ENCODE results near the gene SYT17. TPM values are rescaled to one million over a fixed set of nuclear protein-coding genes. Genes with fewer than 3 reads are reported as not detected.

The SYT17 gene
- polyA plus RNA-seq, 3 donors, result 0.81 to 4.9 (median 1.1) TPM

- H3K4me1 Mint-ChIP-seq, result peaks cover 56% of the 10 kb centered on the region
- H3K27ac ChIP-seq (ENCODE audit: low read depth in 1 of 2, low read length in 2 of 2), result peak overlapping the region; percentile 84 to 88
These were observed 42.4 kb downstream of the SYT17 start for GRCh38 chr16:19210280-19210924.

DNA sequence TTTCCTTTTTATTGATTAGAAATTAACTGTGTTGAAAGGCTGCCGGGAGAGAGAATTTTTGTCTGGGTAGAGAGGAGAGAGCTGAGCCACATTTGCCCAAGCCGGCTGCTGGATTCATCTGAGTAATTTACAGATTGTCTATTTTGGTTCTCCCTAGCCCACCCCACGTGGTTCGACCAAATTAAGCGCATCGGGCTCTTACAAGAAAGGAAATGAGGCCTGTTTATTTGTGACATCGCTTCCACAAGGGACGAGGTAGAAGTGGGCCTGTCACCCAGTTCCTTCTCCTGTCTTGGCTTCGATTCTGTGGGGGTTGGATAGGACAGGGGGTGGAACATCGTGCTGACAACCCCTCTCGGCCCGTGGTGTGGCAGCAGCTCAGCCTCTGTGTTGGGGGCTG is 42.9 kb downstream of the SYT17 start:
- Histone ChIP-seq H3K27ac (ENCODE audit: low read depth in 1 of 2, low read length in 2 of 2) (peak overlapping the region; percentile 84 to 88), H3K9me3 (replicated peaks in 1 of 2; ENCODE audit: control insufficient read depth in 1 of 2, insufficient read depth in 1 of 2, low read length in 2 of 2) (peaks cover 10% of the 10 kb centered on the region in 2 donors), H3K4me2 (replicated peaks; ENCODE audit: extremely low read depth, low read length, poor library complexity, severe bottlenecking) (peak overlapping the region; percentile 64), H3K9ac (ENCODE audit: insufficient read depth, low read length, poor library complexity, severe bottlenecking) (peak overlapping the region; percentile 42), H3K79me2 (ENCODE audit: insufficient read depth, low read length) (no peaks in the 10 kb centered on the region), H2AFZ (ENCODE audit: insufficient read depth, low read depth, low read length, poor library complexity, severe bottlenecking) (peak overlapping the region; percentile 52), H4K20me1 (ENCODE audit: insufficient read depth, low read length) (no peaks in the 10 kb centered on the region), H3K4me1 (ENCODE audit: control insufficient read depth in 1 of 2, insufficient read depth in 2 of 2, low read length in 2 of 2) (peaks cover 35 to 40% of the 10 kb centered on the region in 2 donors), H3K27me3 (ENCODE audit: control insufficient read depth in 2 of 2, insufficient read depth in 2 of 2, low read length in 2 of 2) (no peaks in the 10 kb centered on the region), H3K4me3 (replicated peaks in 1 of 3; ENCODE audit: low read depth in 2 of 3, low read length in 3 of 3) (peak overlapping the region in 1 of 3 experiments; percentile 53), H3K36me3 (replicated peaks in 1 of 2; ENCODE audit: control insufficient read depth in 1 of 2, insufficient read depth in 2 of 2, low read length in 2 of 2) (no peaks in the 10 kb centered on the region)
- Mint-ChIP-seq H3K36me3 (peaks cover 6 to 9% of the 10 kb centered on the region in 2 donors), H3K4me3 (peak overlapping the region; percentile 58 to 75), H3K4me1 (peaks cover 53% of the 10 kb centered on the region), H3K9me3 (peaks cover 10 to 25% (median 13%) of the 10 kb centered on the region in 7 donors), H3K27ac (peak overlapping the region; percentile 85 to 97 (median 95)), H3K27me3 (ENCODE audit: low read depth in 3 of 3) (peaks cover 2 to 3% (median 2%) of the 10 kb centered on the region in 3 donors)
- intact Hi-C loops (cut with micrococcal nuclease), result no loop called here
- TF ChIP-seq, protein P1, sequence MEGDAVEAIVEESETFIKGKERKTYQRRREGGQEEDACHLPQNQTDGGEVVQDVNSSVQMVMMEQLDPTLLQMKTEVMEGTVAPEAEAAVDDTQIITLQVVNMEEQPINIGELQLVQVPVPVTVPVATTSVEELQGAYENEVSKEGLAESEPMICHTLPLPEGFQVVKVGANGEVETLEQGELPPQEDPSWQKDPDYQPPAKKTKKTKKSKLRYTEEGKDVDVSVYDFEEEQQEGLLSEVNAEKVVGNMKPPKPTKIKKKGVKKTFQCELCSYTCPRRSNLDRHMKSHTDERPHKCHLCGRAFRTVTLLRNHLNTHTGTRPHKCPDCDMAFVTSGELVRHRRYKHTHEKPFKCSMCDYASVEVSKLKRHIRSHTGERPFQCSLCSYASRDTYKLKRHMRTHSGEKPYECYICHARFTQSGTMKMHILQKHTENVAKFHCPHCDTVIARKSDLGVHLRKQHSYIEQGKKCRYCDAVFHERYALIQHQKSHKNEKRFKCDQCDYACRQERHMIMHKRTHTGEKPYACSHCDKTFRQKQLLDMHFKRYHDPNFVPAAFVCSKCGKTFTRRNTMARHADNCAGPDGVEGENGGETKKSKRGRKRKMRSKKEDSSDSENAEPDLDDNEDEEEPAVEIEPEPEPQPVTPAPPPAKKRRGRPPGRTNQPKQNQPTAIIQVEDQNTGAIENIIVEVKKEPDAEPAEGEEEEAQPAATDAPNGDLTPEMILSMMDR (IDR thresholded peaks at IDR 0.05), result no peak
- peak; percentile 13 to 59 (median 36) for DNase-seq
- WGBS (ENCODE audit: insufficient coverage), result 26% methylated on average over 7 of the region's 12 CpGs

More at GRCh38 chr16:19210280-19210924, 42.4 kb downstream of the SYT17 start:
- Histone ChIP-seq H3K4me1 (ENCODE audit: control insufficient read depth in 1 of 2, insufficient read depth in 2 of 2, low read length in 2 of 2) (peaks cover 35 to 43% of the 10 kb centered on the region in 2 donors), H3K4me3 (replicated peaks in 1 of 3; ENCODE audit: low read depth in 2 of 3, low read length in 3 of 3) (peak overlapping the region in 1 of 3 experiments; percentile 53), H4K20me1 (ENCODE audit: insufficient read depth, low read length) (no peaks in the 10 kb centered on the region), H3K4me2 (replicated peaks; ENCODE audit: extremely low read depth, low read length, poor library complexity, severe bottlenecking) (peak overlapping the region; percentile 64), H2AFZ (ENCODE audit: insufficient read depth, low read depth, low read length, poor library complexity, severe bottlenecking) (peak overlapping the region; percentile 52), H3K9me3 (replicated peaks in 1 of 2; ENCODE audit: control insufficient read depth in 1 of 2, insufficient read depth in 1 of 2, low read length in 2 of 2) (peaks cover 10% of the 10 kb centered on the region in 2 donors), H3K27me3 (ENCODE audit: control insufficient read depth in 2 of 2, insufficient read depth in 2 of 2, low read length in 2 of 2) (no peaks in the 10 kb centered on the region), H3K79me2 (ENCODE audit: insufficient read depth, low read length) (no peaks in the 10 kb centered on the region), H3K9ac (ENCODE audit: insufficient read depth, low read length, poor library complexity, severe bottlenecking) (peak overlapping the region; percentile 42), H3K36me3 (replicated peaks in 1 of 2; ENCODE audit: control insufficient read depth in 1 of 2, insufficient read depth in 2 of 2, low read length in 2 of 2) (no peaks in the 10 kb centered on the region)
- intact Hi-C loops (cut with micrococcal nuclease), result no loop called here
- TF ChIP-seq, protein P1 (IDR thresholded peaks at IDR 0.05), result no peak
- H3K36me3 Mint-ChIP-seq, result peaks cover 6 to 9% of the 10 kb centered on the region in 2 donors
- WGBS (ENCODE audit: insufficient coverage), result 54% methylated on average over 4 of the region's 9 CpGs
- peak overlapping the region; percentile 58 to 75 for H3K4me3 Mint-ChIP-seq
- peaks cover 2 to 5% (median 2%) of the 10 kb centered on the region in 3 donors for H3K27me3 Mint-ChIP-seq (ENCODE audit: low read depth in 3 of 3)
- peak overlapping the region; percentile 85 to 97 (median 95) for H3K27ac Mint-ChIP-seq
- DNase-seq, result peak; percentile 46 to 91 (median 81)
- peaks cover 9 to 22% (median 12%) of the 10 kb centered on the region in 7 donors for H3K9me3 Mint-ChIP-seq
